HepG2 (cell line): ENCODE results near the gene MASP1. TPM values are rescaled to one million over a fixed set of nuclear protein-coding genes. Genes with fewer than 3 reads are reported as not detected.

Experiments used
- AFF4 ChIP-seq: sonication (generic); formaldehyde crosslinking; IDR thresholded peaks from 2 replicates; pipeline ENCODE4 v1.4.0; 2020; ENCODE audit warnings: missing genetic modification reagents
- CHCHD3 ChIP-seq: sonication (generic); formaldehyde crosslinking; IDR thresholded peaks from 2 replicates; pipeline ENCODE4 v1.8.0; 2022; ENCODE audit warnings: mild to moderate bottlenecking, missing genetic modification reagents, moderate library complexity
- ESRRA ChIP-seq: sonication (generic); formaldehyde crosslinking; IDR thresholded peaks from 2 replicates; pipeline ENCODE4 v1.5.1; 2020; ENCODE audit warnings: mild to moderate bottlenecking, low read depth, missing genetic modification reagents
- GPN1 ChIP-seq: sonication (generic); formaldehyde crosslinking; IDR thresholded peaks from 2 replicates; pipeline ENCODE4 v1.5.1; 2020; ENCODE audit warnings: missing genetic modification reagents, borderline replicate concordance
- KDM1A ChIP-seq: IDR thresholded peaks from 2 replicates; pipeline ENCODE4 v1.6.1; 2016; ENCODE audit warnings: missing compliant biosample characterization
- ONECUT2 ChIP-seq: sonication (generic); formaldehyde crosslinking; IDR thresholded peaks from 2 replicates; pipeline ENCODE4 v1.4.0; 2020; ENCODE audit warnings: missing genetic modification reagents
- TCF12 ChIP-seq, 2 experiments: fragments of 450-650 bp in 1 of 2; sonication (generic) in 1 of 2; formaldehyde crosslinking in 1 of 2; IDR thresholded peaks; 2 replicates each; pipeline versions ENCODE4 v1.6.1 to v1.8.0; 2017 to 2022; ENCODE audit warnings: antibody characterized with exemption in 1 of 2, mild to moderate bottlenecking in 1 of 2, missing genetic modification reagents in 1 of 2, moderate library complexity in 1 of 2
- TP53 ChIP-seq: sonication (generic); formaldehyde crosslinking; conservative IDR thresholded peaks from 2 replicates; pipeline ENCODE4 v1.4.0; 2020; ENCODE audit warnings: missing genetic modification reagents
- TRIM24 ChIP-seq: sonication (generic); formaldehyde crosslinking; IDR thresholded peaks from 2 replicates; pipeline ENCODE4 v1.8.0; 2022; ENCODE audit warnings: mild to moderate bottlenecking, missing genetic modification reagents
- ZNF160 ChIP-seq: sonication (generic); formaldehyde crosslinking; IDR thresholded peaks from 2 replicates; pipeline ENCODE4 v1.8.0; 2022; ENCODE audit warnings: mild to moderate bottlenecking, inconsistent platforms, missing genetic modification reagents
- ZNF407 ChIP-seq: sonication (generic); formaldehyde crosslinking; IDR thresholded peaks from one replicate; pipeline ENCODE4 v1.5.1; 2020; ENCODE audit warnings: mild to moderate bottlenecking, missing genetic modification reagents; ENCODE audit errors: not compliant biosample characterization
- ZNF772 ChIP-seq: sonication (generic); formaldehyde crosslinking; IDR thresholded peaks from 2 replicates; pipeline ENCODE4 v1.5.0; 2020; ENCODE audit warnings: mild to moderate bottlenecking, missing genetic modification reagents
- polyA plus RNA-seq, 8 experiments: library from polyadenylated mRNA; depleted of rRNA in 3 of 8; stranded (reverse) in 7 of 8; unstranded in 1 of 8; fragments of >200 nt; fragmentation: Illumina TruSeq in 4 of 8; extraction: Trizol in 4 of 8; gene quantifications; 2 replicates each; pipeline versions ENCODE4 v1.2.1 to v1.2.3, GENCODE V29; 2011 to 2016; ENCODE audit warnings: low read depth in 4 of 8, missing spikeins in 1 of 8, mixed read lengths in 1 of 8; ENCODE audit not compliant: insufficient read depth in 1 of 8
- total RNA-seq, 5 experiments: library from RNA; depleted of rRNA; stranded (reverse); fragments of >200 nt; fragmentation: Illumina TruSeq; extraction: Trizol; gene quantifications; 2 replicates each; pipeline ENCODE4 v1.2.3, GENCODE V29; 2016; ENCODE audit warnings: low read depth in 1 of 5
- TF ChIP-seq, protein P1 (sequence below): sonication (generic); formaldehyde crosslinking; IDR thresholded peaks from 2 replicates; pipeline ENCODE4 v1.4.0; 2020; ENCODE audit warnings: missing genetic modification reagents, borderline replicate concordance
- TF ChIP-seq, protein P2 (sequence below): sonication (generic); formaldehyde crosslinking; IDR thresholded peaks from 2 replicates; pipeline ENCODE4 v1.8.0; 2022; ENCODE audit warnings: missing genetic modification reagents, mild to moderate bottlenecking, borderline replicate concordance

The MASP1 gene
- total and polyA plus RNA-seq, 2 of the 13 experiments (the other 11 are each of a cell fraction or from before 2014, with no cell fraction given): 10.8 to 56.0 TPM

GRCh38 chr3:187286467-187287059 lies 5.0 kb downstream of the MASP1 start (continued):
- no peak for TF ChIP-seq AFF4 (CRISPR knock-in tag)
- peak; percentile 42; the same call in 1 of the 2 replicates for TF ChIP-seq ESRRA
- no peak for TF ChIP-seq CHCHD3 (CRISPR knock-in tag)
- TF ChIP-seq GPN1 (CRISPR knock-in tag): no peak
- TF ChIP-seq ZNF407 (CRISPR knock-in tag): no peak
- no peak for TF ChIP-seq ZNF772
- TF ChIP-seq, protein P1, sequence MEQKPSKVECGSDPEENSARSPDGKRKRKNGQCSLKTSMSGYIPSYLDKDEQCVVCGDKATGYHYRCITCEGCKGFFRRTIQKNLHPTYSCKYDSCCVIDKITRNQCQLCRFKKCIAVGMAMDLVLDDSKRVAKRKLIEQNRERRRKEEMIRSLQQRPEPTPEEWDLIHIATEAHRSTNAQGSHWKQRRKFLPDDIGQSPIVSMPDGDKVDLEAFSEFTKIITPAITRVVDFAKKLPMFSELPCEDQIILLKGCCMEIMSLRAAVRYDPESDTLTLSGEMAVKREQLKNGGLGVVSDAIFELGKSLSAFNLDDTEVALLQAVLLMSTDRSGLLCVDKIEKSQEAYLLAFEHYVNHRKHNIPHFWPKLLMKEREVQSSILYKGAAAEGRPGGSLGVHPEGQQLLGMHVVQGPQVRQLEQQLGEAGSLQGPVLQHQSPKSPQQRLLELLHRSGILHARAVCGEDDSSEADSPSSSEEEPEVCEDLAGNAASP: no peak
- TF ChIP-seq ONECUT2: 0 out of 2 replicates have a peak, but pooled peaks have one; percentile 34
- TF ChIP-seq TCF12 (IDR thresholded peaks at IDR 0.05): no peak
- no peak for TF ChIP-seq TCF12 (CRISPR knock-in tag; IDR thresholded peaks at IDR 0.05)
- TF ChIP-seq ZNF160: no peak
- TF ChIP-seq KDM1A (CRISPR knock-in tag): no peak
- no peak for TF ChIP-seq TP53 (CRISPR knock-in tag)
- TF ChIP-seq, protein P2, sequence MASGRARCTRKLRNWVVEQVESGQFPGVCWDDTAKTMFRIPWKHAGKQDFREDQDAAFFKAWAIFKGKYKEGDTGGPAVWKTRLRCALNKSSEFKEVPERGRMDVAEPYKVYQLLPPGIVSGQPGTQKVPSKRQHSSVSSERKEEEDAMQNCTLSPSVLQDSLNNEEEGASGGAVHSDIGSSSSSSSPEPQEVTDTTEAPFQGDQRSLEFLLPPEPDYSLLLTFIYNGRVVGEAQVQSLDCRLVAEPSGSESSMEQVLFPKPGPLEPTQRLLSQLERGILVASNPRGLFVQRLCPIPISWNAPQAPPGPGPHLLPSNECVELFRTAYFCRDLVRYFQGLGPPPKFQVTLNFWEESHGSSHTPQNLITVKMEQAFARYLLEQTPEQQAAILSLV (CRISPR knock-in tag): no peak
- no peak for TF ChIP-seq TRIM24 (CRISPR knock-in tag)
